NCI-H748 treated with DMSO at 0.1 percent for 48 hours (cell line): ENCODE measurements around the gene ALDH3A1.
A peak's percentile ranks its signal among the peaks of the same experiment; 100 is the strongest.

Source experiments
- DNase-seq: peaks from one replicate; lab custom pipeline; 2025; lab: John Stamatoyannopoulos, UW

ALDH3A1 gene

GRCh38 chr17:19759568-19760549, 11.8 kb upstream of the ALDH3A1 start:
- DNase-seq = no peak

GRCh38 chr17:19757536-19758180, 9.6 kb upstream of the ALDH3A1 start:
- DNase-seq = no peak

- DNase-seq = no peak
Measured at GRCh38 chr17:19756546-19756945, 8.4 kb upstream of the ALDH3A1 start.

- no peak for DNase-seq
Measured at GRCh38 chr17:19755821-19756510, 7.9 kb upstream of the ALDH3A1 start.

GRCh38 chr17:19755392-19755791, 7.3 kb upstream of the ALDH3A1 start:
- DNase-seq = no peak

GRCh38 chr17:19753661-19754463, 5.8 kb upstream of the ALDH3A1 start:
- peak; percentile 31 for DNase-seq

- no peak for DNase-seq
Measured at GRCh38 chr17:19753051-19753509, 5.0 kb upstream of the ALDH3A1 start.

GRCh38 chr17:19752216-19753050, 4.3 kb upstream of the ALDH3A1 start:
- no peak for DNase-seq

GRCh38 chr17:19750835-19751234, 2.7 kb upstream of the ALDH3A1 start:
- DNase-seq = no peak

GRCh38 chr17:19750020-19750572, 2.0 kb upstream of the ALDH3A1 start:
- DNase-seq = no peak

GRCh38 chr17:19748807-19749193, 702 bp upstream of the ALDH3A1 start:
- DNase-seq = no peak

- DNase-seq = no peak
Measured at GRCh38 chr17:19747159-19747719, 859 bp downstream of the ALDH3A1 start.

- no peak for DNase-seq
Measured at GRCh38 chr17:19746517-19746916, 1.6 kb downstream of the ALDH3A1 start.

GRCh38 chr17:19744922-19745757, 3.0 kb downstream of the ALDH3A1 start:
- DNase-seq = no peak

- DNase-seq = no peak
Measured at GRCh38 chr17:19744492-19744891, 3.6 kb downstream of the ALDH3A1 start.

GRCh38 chr17:19743101-19744100, 4.7 kb downstream of the ALDH3A1 start:
- DNase-seq = no peak

- DNase-seq = no peak
Measured at GRCh38 chr17:19742495-19742894, 5.6 kb downstream of the ALDH3A1 start.
